ENCODE results near the gene RNF187. TPM values are rescaled to one million over a fixed set of nuclear protein-coding genes. Genes with fewer than 3 reads are reported as not detected.

Gene RNF187
- total RNA-seq, 1 experiment from 2014 or later = 63.4 TPM

GRCh38 chr1:228527596-228527995 is 40.4 kb downstream of the RNF187 start:
- H3K27me3 ChIP-seq (ENCODE audit: insufficient read depth, low read length) = peaks cover 31% of the 10 kb centered on the region; the same call in 1 of the 2 replicates
- H4K20me1 ChIP-seq (ENCODE audit: control insufficient read depth, insufficient read depth, insufficient read length) = no peaks in the 10 kb centered on the region
- H3K79me2 ChIP-seq (ENCODE audit: insufficient read depth, low read length) = no peaks in the 10 kb centered on the region
- no peak overlapping the region for H4K91ac ChIP-seq (ENCODE audit: insufficient read length, low read depth, low read length)
- Mint-ChIP-seq H3K36me3 (ENCODE audit: insufficient read depth in 1 of 3, low read depth in 3 of 3) (no peaks in the 10 kb centered on the region), H3K4me1 (no peaks in the 10 kb centered on the region), H3K9me3 (peaks cover 53 to 67% of the 10 kb centered on the region in 2 experiments), H3K27ac (no peak overlapping the region), H3K4me3 (no peak overlapping the region), H3K27me3 (ENCODE audit: low read depth) (peaks cover 99% of the 10 kb centered on the region)
- no peak overlapping the region for H2BK15ac ChIP-seq (ENCODE audit: low read depth, low read length)
- H2AK5ac ChIP-seq (ENCODE audit: insufficient read length, low read length) = no peak overlapping the region
- no peak overlapping the region for H3K56ac ChIP-seq (ENCODE audit: insufficient read length, low read depth, low read length)
- no peak overlapping the region for H3K4me2 ChIP-seq (ENCODE audit: insufficient read depth, insufficient read length, low read length)
- no peaks in the 10 kb centered on the region for H3K23me2 ChIP-seq (ENCODE audit: insufficient read length, low read depth, low read length, poor library complexity, severe bottlenecking)
- no peak overlapping the region for H3K23ac ChIP-seq (ENCODE audit: insufficient read length, low read depth, low read length)
- DNase-seq = no peak
- no peak overlapping the region for H4K5ac ChIP-seq (ENCODE audit: insufficient read length, low read depth, low read length)
- no peaks in the 10 kb centered on the region for H3K4me1 ChIP-seq (ENCODE audit: insufficient read depth, low read length)
- no peak overlapping the region for H3K14ac ChIP-seq (ENCODE audit: insufficient read depth, low read length)
- H3K27ac ChIP-seq (ENCODE audit: insufficient read length, low read depth, low read length) = no peak overlapping the region
- no CpG with 5 or more reads among the region's 5 CpGs for WGBS (ENCODE audit: extremely low coverage, insufficient read length, low lambda C conversion rate)
- TF ChIP-seq CTCF (conservative IDR thresholded peaks at IDR 0.05) = no peak
- no peak overlapping the region for H2BK5ac ChIP-seq (ENCODE audit: insufficient read length, low read length)
- H3T11ph ChIP-seq (ENCODE audit: low read length) = no peak overlapping the region
- no peak overlapping the region for H2BK120ac ChIP-seq (ENCODE audit: low read depth, low read length, poor library complexity, severe bottlenecking)
- H3K18ac ChIP-seq (ENCODE audit: insufficient read length, low read depth, low read length) = no peak overlapping the region
- no peak overlapping the region for H2BK12ac ChIP-seq (ENCODE audit: insufficient read length, low read depth, low read length)
- no peaks in the 10 kb centered on the region for H3K79me1 ChIP-seq (ENCODE audit: insufficient read depth, low read depth, low read length, poor library complexity, severe bottlenecking)
- no peak overlapping the region for H4K8ac ChIP-seq (replicated peaks; ENCODE audit: insufficient read length, low read depth, low read length)
- H3K9me3 ChIP-seq (ENCODE audit: control insufficient read depth, low read depth, low read length) = no peaks in the 10 kb centered on the region
- H3K4ac ChIP-seq (ENCODE audit: low read depth, low read length) = no peak overlapping the region
- H2AFZ ChIP-seq (ENCODE audit: low read length) = no peak overlapping the region
- H2BK20ac ChIP-seq (ENCODE audit: low read depth, low read length, poor library complexity, severe bottlenecking) = no peak overlapping the region
- H3K9ac ChIP-seq (ENCODE audit: extremely low read depth, insufficient read length, low read length) = no peak overlapping the region

Measured in H9 (cell line).